GM19025 (cell line): Measurements from ENCODE around the gene NEB.

Source experiments
- ATAC-seq: cut with Tn5 transposase; IDR thresholded peaks from one replicate; pipeline ENCODE4 v1.9.1; 2021; ENCODE audit warnings: mild to moderate bottlenecking, low read depth, moderate library complexity; ENCODE audit not compliant: unreplicated experiment

Gene NEB

DNA sequence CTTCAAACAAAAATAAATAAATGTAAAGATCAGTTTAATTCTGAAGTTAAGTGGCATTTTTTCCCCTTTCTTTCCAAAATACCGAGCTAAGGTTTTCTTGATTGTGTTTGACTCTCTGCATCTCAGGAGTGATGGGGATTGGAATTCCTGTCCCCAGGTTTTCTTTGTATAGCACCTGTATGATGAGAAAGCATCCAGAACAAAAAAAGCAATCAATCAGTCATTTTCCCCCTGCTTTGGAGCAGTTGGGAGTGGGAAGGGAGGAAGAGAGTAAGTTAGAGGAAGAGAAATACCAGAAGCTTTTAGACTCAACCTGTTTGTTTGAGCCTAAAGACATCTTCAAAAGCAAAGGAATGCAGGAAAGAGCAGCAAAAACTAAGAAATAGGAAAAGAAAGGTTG is 236.1 kb downstream of the NEB start:
- ATAC-seq, result no peak

- no peak for ATAC-seq
Measured at GRCh38 chr2:151491496-151491895, 242.8 kb downstream of the NEB start.

- ATAC-seq, result no peak
Measured at GRCh38 chr2:151490276-151490675, 244.0 kb downstream of the NEB start.

- ATAC-seq, result no peak
Measured at GRCh38 chr2:151486053-151486452, 248.2 kb downstream of the NEB start.

DNA sequence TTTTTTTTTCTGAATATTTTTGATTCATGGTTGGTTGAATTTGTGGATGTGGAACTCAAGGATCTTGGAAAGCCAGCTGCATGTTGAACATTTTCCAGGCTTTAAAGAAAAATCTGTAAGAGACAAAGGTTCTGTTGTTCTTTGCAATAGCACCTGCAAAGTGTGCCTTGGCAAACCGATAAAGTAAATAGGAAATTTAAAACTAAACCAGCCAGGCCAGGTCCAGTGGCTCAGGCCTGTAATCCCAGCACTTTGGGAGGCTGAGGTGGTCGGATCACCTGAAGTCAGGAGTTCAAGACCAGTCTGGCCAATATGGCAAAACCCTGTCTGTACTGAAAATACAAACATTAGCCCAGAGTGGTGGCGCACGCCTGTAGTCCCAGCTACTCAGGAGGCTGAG is 250.2 kb downstream of the NEB start:
- no peak for ATAC-seq

DNA sequence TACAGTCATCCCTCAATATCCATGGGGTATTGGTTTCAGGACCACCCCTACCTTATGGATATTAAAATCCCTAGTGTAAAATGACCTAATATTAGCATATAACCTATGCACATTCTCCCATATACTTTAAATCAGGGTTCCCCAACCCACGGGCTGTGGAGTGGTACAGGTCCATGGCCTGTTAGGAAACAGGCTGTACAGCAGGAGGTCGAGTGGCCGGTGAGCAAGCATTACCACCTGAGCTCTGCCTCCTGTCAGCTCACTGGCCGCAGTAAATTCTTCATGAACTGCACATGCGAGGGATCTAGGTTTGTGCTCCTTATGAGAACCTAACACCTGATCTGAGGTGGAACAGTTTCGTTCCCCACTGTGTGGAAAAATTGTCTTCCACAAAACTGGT is 250.7 kb downstream of the NEB start:
- ATAC-seq, result no peak

- ATAC-seq, result no peak
Measured at GRCh38 chr2:151482171-151482725, 252.0 kb downstream of the NEB start.

DNA sequence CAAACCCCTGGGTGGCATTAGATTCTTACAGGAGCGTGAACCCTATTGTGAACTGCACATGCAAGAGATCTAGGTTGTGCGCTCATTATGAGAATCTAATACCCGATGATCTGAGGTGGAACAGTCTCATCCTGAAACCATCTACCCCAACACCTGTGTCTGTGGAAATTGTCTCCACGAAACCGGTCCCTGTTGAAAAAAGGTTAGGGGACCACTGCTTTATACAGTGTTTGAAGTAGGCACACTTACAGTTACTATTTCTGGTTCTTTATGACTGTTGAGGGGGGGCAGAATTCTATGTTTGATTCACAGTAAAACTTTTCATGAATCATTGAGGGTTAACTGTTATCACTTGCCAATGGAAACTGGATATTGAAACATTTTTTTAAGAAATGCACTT is 252.5 kb downstream of the NEB start:
- ATAC-seq, result no peak

DNA sequence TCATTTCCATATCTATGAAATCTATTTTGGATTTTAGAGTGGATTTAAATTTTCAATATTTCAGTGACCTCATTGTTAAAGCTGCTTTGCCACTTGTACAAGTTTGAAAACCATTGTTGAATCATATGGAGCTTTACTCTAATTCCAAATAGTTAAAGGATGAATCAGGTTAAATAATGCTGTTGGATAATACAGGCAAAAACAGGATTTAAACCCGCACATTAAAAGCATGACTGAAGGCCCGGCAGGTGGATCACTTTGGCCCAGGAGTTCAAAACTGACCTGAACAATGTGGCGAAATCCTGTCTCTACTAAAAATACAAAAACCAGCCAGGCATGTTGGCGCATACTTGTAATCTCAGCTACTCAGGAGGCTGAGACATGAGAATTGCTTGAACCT is 256.3 kb downstream of the NEB start:
- no peak for ATAC-seq

DNA sequence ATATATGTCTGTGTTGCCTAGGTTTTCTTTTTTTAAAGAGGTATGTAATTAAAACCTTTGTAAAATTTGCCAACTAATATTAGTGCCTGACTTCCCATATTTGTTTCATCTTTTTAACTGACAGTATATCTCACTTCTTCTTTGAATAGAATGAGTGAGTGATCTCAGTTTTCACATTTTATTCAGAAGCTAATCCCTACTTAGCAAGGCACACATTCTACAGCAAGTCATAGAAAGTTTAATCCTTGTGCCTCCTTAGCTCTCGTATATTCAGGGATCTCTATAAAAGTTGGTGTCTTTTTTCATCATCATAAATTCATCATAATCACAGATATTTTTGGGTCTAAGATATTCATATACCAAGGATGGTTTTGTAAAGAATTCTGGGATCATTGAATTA is 258.0 kb downstream of the NEB start:
- no peak for ATAC-seq

GRCh38 chr2:151475071-151475470 is 259.2 kb downstream of the NEB start:
- ATAC-seq, result no peak

DNA sequence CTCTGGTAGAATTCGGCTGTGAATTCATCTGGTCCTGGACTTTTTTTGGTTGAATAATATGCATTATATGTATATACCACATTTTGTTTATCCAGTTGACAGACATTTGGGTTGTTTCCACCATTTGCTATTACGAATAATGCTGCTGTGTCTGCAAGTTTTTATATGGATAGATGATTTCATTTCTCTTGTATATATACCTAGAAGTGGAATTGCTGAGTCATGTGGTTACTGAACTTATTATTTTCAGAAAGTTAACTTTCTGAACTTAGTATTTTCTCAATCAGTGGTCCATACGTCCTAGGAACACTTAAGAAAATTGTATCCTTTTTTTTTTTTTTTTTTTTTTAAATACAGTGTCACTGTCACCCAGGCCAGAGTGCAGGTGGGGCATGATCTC is 261.3 kb downstream of the NEB start:
- no peak for ATAC-seq

DNA sequence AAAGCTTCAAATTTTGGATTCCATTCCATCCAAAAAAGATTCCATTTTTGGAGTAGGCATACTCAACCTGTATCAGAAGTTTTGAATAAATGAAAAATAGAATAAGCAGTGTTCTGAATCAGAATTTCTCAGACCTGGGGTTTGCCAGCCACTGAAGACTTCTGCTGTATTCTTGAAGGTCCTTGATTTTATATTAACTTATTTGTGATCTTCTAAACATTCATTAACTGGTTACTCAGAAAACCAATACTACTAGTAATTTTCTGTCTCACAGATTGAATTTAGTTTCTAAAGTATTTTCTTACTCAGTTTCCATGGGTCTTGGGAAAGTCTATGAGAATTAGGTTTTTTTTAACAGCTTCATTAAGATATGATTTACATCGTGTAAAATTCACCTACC is 263.7 kb downstream of the NEB start:
- ATAC-seq, result no peak

DNA sequence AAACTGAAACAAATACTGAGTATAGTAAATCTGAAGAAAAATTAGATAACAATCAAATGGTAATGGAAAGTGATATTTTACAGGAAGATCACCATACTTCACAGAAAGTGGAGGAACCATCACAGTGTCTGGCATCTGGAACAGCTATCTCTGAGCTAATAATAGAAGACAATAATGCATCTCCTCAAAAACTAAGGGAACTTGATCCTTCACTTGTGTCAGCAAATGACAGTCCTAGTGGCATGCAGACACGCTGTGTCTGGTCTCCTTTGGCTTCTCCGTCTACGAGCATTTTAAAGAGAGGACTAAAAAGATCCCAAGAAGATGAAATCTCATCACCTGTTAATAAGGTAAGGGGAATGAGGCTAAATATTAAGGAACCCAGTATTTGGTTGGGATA is 268.5 kb downstream of the NEB start:
- ATAC-seq, result no peak

DNA sequence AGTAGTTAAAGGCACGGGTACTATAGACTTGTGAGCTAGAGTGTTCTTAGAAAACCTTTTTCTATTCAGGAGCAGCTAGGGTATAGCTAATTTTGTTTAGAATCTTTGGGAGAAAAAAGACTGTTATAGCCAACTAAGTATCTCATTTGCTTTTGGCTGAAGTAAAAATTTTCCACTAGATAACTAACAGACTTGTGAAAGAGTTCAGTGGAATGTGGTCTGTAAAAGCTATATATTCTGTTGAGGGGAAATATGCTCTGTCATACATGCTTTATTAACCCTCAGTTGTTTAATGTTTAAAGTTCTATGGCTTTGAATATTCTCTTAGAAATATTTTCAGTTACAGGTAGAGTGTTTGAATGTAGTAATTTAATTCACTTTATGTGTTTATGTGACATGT is 274.9 kb downstream of the NEB start:
- ATAC-seq, result no peak

DNA sequence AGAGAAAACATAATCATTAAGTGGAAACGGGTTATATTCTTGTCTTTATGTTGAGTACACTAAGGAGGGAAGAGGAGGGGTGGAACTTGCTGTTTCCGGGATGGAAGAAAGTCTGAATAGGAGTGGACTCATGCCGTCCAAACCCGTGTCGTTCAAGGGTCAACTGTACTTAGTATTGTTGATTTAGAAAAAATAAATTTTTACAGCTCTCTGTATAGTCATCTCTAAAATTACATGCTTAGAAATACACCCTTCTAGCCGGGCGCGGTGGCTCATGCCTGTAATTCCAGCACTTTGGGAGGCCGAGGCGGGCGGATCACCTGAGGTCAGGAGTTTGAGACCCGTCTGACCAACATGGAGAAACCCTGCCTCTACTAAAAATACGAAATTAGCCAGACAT is 295.1 kb downstream of the NEB start:
- no peak for ATAC-seq

DNA sequence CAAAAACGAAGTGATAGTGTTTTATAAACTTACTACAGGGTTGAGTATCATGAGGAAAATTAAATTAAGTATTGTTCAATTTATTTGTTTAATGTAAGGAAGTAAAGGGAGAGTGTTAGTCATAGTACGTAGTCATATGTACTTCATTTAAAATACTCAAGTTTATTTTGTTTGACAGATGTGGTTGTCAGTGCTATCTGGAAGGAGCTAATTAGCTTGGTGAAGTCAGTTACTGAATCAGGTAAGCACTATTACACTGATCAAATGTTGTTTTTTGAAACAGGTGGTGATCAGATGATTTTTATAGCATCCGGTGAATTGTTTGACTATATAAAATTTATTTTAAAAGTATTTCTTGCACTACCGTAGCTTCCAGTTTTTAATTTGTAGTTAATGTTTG is 295.8 kb downstream of the NEB start:
- no peak for ATAC-seq

GRCh38 chr2:151437630-151438029 is 296.6 kb downstream of the NEB start:
- no peak for ATAC-seq
